ENCODE measurements around the gene BSN.

Gene BSN

GRCh38 chr3:49629866-49630265, 75.6 kb downstream of the BSN start:
- DNase-seq (no peak), ATAC-seq (no peak)

- ATAC-seq: no peak
- no peak for DNase-seq
These were observed 76.5 kb downstream of the BSN start for GRCh38 chr3:49630784-49631183.

- no peak for DNase-seq
- ATAC-seq: no peak
These were observed 80.5 kb downstream of the BSN start for GRCh38 chr3:49634736-49635135.

- ATAC-seq (no peak), DNase-seq (no peak)
These were observed 82.8 kb downstream of the BSN start for GRCh38 chr3:49636883-49637609.

- DNase-seq: no peak
- ATAC-seq: no peak
These were observed 84.2 kb downstream of the BSN start for GRCh38 chr3:49638445-49638844.

GRCh38 chr3:49639551-49639950, 85.3 kb downstream of the BSN start:
- ATAC-seq (no peak), DNase-seq (no peak)

- ATAC-seq (no peak), DNase-seq (no peak)
These were observed 87.0 kb downstream of the BSN start for GRCh38 chr3:49641292-49641691.

GRCh38 chr3:49641921-49642707, 87.8 kb downstream of the BSN start:
- no peak for ATAC-seq
- no peak for DNase-seq

- ATAC-seq (no peak), DNase-seq (no peak)
These were observed 88.5 kb downstream of the BSN start for GRCh38 chr3:49642708-49643145.

- DNase-seq (no peak), ATAC-seq (no peak)
These were observed 90.4 kb downstream of the BSN start for GRCh38 chr3:49644684-49645083.

- DNase-seq: no peak
- ATAC-seq: no peak
These were observed 92.0 kb downstream of the BSN start for GRCh38 chr3:49646236-49646635.

- DNase-seq (no peak), ATAC-seq (no peak)
These were observed 93.5 kb downstream of the BSN start for GRCh38 chr3:49647741-49648140.

GRCh38 chr3:49648354-49649019, 94.2 kb downstream of the BSN start:
- DNase-seq (no peak), ATAC-seq (no peak)

GRCh38 chr3:49649576-49649975, 95.3 kb downstream of the BSN start:
- ATAC-seq (no peak), DNase-seq (no peak)

- no peak for DNase-seq
- no peak for ATAC-seq
These were observed 95.9 kb downstream of the BSN start for GRCh38 chr3:49650177-49650576.

- ATAC-seq: no peak
- no peak for DNase-seq
These were observed 96.4 kb downstream of the BSN start for GRCh38 chr3:49650637-49651036.

- no peak for ATAC-seq
These were observed 98.1 kb downstream of the BSN start for GRCh38 chr3:49652218-49652902.

GRCh38 chr3:49652903-49653415, 98.7 kb downstream of the BSN start:
- DNase-seq (no peak), ATAC-seq (no peak)

More at GRCh38 chr3:49652218-49652902, 98.1 kb downstream of the BSN start:
- no peak for DNase-seq

GRCh38 chr3:49653621-49654020, 99.3 kb downstream of the BSN start:
- ATAC-seq (no peak), DNase-seq (no peak)

- ATAC-seq (no peak), DNase-seq (no peak)
These were observed 100.0 kb downstream of the BSN start for GRCh38 chr3:49654176-49654825.

- ATAC-seq: no peak
- no peak for DNase-seq
These were observed 100.8 kb downstream of the BSN start for GRCh38 chr3:49654955-49655556.

Data from stimulated activated naive CD8-positive, alpha-beta T cell treated with anti-CD3 and anti-CD28 coated beads, Interleukin-15, Interleukin-2, amounts not matched to agents 100 U/mL and 50 U/mL, for 24 hours (primary cell).